ENCODE data around the gene PLAA.
"Not testable (repeated sequence)": the region's sequence is repeated elsewhere in the genome, so short reads cannot be mapped to it uniquely, and the experiment has no call there.

The PLAA gene

GRCh38 chr9:26893030-26893676 is 53.9 kb downstream of the PLAA start:
- no peak for DNase-seq (ENCODE audit: insufficient read length, low spot score)
- peak; percentile 15 for FAIRE-seq
- no peak for TF ChIP-seq POLR2A (IDR thresholded peaks at IDR 0.05; ENCODE audit: low read depth, low read length)

GRCh38 chr9:26892251-26893029 is 54.6 kb downstream of the PLAA start, which contains the start of gene CAAP1:
Gene CAAP1, minus strand, starts transcription at chr9:26892802. Its CDS starts 87 bp downstream, at chr9:26892715.
- DNase-seq (ENCODE audit: insufficient read length, low spot score): peak; percentile 86
- TF ChIP-seq POLR2A (IDR thresholded peaks at IDR 0.05; ENCODE audit: low read depth, low read length): peak; percentile 73
- peak; percentile 96 for FAIRE-seq

GRCh38 chr9:26891726-26892125 is 55.3 kb downstream of the PLAA start:
- DNase-seq (ENCODE audit: insufficient read length, low spot score) (no peak), FAIRE-seq (no peak)
- no peak for TF ChIP-seq POLR2A (IDR thresholded peaks at IDR 0.05; ENCODE audit: low read depth, low read length)

GRCh38 chr9:26888271-26888670 is 58.8 kb downstream of the PLAA start:
- DNase-seq (ENCODE audit: insufficient read length, low spot score) (no peak), FAIRE-seq (peak; percentile 80)
- no peak for TF ChIP-seq POLR2A (IDR thresholded peaks at IDR 0.05; ENCODE audit: low read depth, low read length)

- no peak for TF ChIP-seq POLR2A (IDR thresholded peaks at IDR 0.05; ENCODE audit: low read depth, low read length)
- FAIRE-seq (no peak), DNase-seq (ENCODE audit: insufficient read length, low spot score) (no peak)
Measured at GRCh38 chr9:26882154-26882553, 64.9 kb downstream of the PLAA start.

- DNase-seq (ENCODE audit: insufficient read length, low spot score) (no peak), FAIRE-seq (no peak)
- TF ChIP-seq POLR2A (IDR thresholded peaks at IDR 0.05; ENCODE audit: low read depth, low read length): no peak
Measured at GRCh38 chr9:26880262-26880661, 66.8 kb downstream of the PLAA start.

GRCh38 chr9:26875155-26875554 is 71.9 kb downstream of the PLAA start:
- DNase-seq (ENCODE audit: insufficient read length, low spot score); FAIRE-seq: not testable (repeated sequence)

- no peak for FAIRE-seq
- DNase-seq (ENCODE audit: insufficient read length, low spot score): no peak
- no peak for TF ChIP-seq POLR2A (IDR thresholded peaks at IDR 0.05; ENCODE audit: low read depth, low read length)
Measured at GRCh38 chr9:26870292-26870691, 76.8 kb downstream of the PLAA start.

- DNase-seq (ENCODE audit: insufficient read length, low spot score): no peak
- FAIRE-seq: no peak
- TF ChIP-seq POLR2A (IDR thresholded peaks at IDR 0.05; ENCODE audit: low read depth, low read length): no peak
Measured at GRCh38 chr9:26863074-26863473, 84.0 kb downstream of the PLAA start.

GRCh38 chr9:26856413-26857032 is 90.5 kb downstream of the PLAA start:
- TF ChIP-seq POLR2A (IDR thresholded peaks at IDR 0.05; ENCODE audit: low read depth, low read length): no peak
- DNase-seq (ENCODE audit: insufficient read length, low spot score): peak; percentile 15
- FAIRE-seq: peak; percentile 81
